Suprapubic skin (tissue), 3 donors: ENCODE measurements around the gene GZF1.

Experiments
- CTCF ChIP-seq, 2 donors: fragments of 200-600 bp in 1 of 2; fragments of 450-650 bp in 1 of 2; sonication (generic) in 1 of 2; IDR thresholded peaks; one replicate each; pipeline ENCODE4 v1.5.1; 2016 to 2019; ENCODE audit warnings: antibody characterized with exemption in 2 of 2, mild to moderate bottlenecking in 1 of 2, moderate library complexity in 1 of 2
- POLR2AphosphoS5 ChIP-seq, 3 donors: sonication (generic); formaldehyde crosslinking; IDR thresholded peaks; one replicate each; pipeline ENCODE4 v1.6.1; 2017; ENCODE audit warnings: antibody characterized with exemption in 3 of 3

- TF ChIP-seq POLR2AphosphoS5 (IDR thresholded peaks at IDR 0.05) (peak in 2 of 3 donors; percentile 80 to 83), CTCF (IDR thresholded peaks at IDR 0.05) (no peak)
These were observed 11.6 kb upstream of the GZF1 start, which contains the start of gene NXT1 for GRCh38 chr20:23350196-23350903.
